SK-N-SH treated with all-trans-retinoic acid at 6 μM for 48 hours (cell line): ENCODE measurements around the gene USP24.

Source experiments
- ARNTL ChIP-seq: fragments of 450-650 bp; formaldehyde crosslinking; IDR thresholded peaks from 2 replicates; pipeline ENCODE4 v1.5.0; 2020; ENCODE audit warnings: low read depth, mild to moderate bottlenecking, moderate library complexity, borderline replicate concordance
- CSDC2 ChIP-seq: fragments of 250-450 bp; sonication (Bioruptor Pico); IDR thresholded peaks from 2 replicates; pipeline ENCODE4 v1.5.0; 2020; ENCODE audit warnings: mild to moderate bottlenecking, moderate library complexity
- ESRRG ChIP-seq: fragments of 250-450 bp; sonication (Bioruptor Pico); IDR thresholded peaks from 2 replicates; pipeline ENCODE4 v1.6.1; 2021; ENCODE audit warnings: mild to moderate bottlenecking
- TCF4 ChIP-seq: fragments of 250-450 bp; sonication (Bioruptor Pico); IDR thresholded peaks from 2 replicates; pipeline ENCODE4 v1.8.0; 2021; ENCODE audit warnings: mild to moderate bottlenecking, moderate library complexity, borderline replicate concordance
- ZC3H10 ChIP-seq: fragments of 250-450 bp; sonication (Bioruptor Pico); IDR thresholded peaks from 2 replicates; pipeline ENCODE4 v1.5.1; 2021; ENCODE audit warnings: mild to moderate bottlenecking, moderate library complexity
- ZFP3 ChIP-seq: fragments of 250-450 bp; sonication (Bioruptor Pico); IDR thresholded peaks from 2 replicates; pipeline ENCODE4 v1.5.0; 2020; ENCODE audit warnings: mild to moderate bottlenecking, moderate library complexity
- ZFP30 ChIP-seq: fragments of 450-650 bp; formaldehyde crosslinking; IDR thresholded peaks from 2 replicates; pipeline ENCODE4 v1.5.0; 2022; ENCODE audit warnings: mild to moderate bottlenecking, moderate library complexity
- ZNF8 ChIP-seq: fragments of 450-650 bp; formaldehyde crosslinking; IDR thresholded peaks from 2 replicates; pipeline ENCODE4 v1.5.0; 2020; ENCODE audit warnings: mild to moderate bottlenecking, moderate library complexity
- TF ChIP-seq, protein P1 (sequence below): fragments of 250-450 bp; sonication (Bioruptor Pico); IDR thresholded peaks from 2 replicates; pipeline ENCODE4 v1.8.0; 2021; ENCODE audit warnings: low read depth, mild to moderate bottlenecking, moderate library complexity, borderline replicate concordance
- TF ChIP-seq, protein P2 (sequence below): fragments of 250-450 bp; sonication (Bioruptor Pico); IDR thresholded peaks from 2 replicates; pipeline ENCODE4 v1.8.0; 2020; ENCODE audit warnings: mild to moderate bottlenecking, moderate library complexity, borderline replicate concordance
- TF ChIP-seq, protein P3 (sequence below): fragments of 250-450 bp; sonication (Bioruptor Pico); IDR thresholded peaks from 2 replicates; pipeline ENCODE4 v1.5.1; 2020; ENCODE audit warnings: low read depth, mild to moderate bottlenecking, moderate library complexity

DNA sequence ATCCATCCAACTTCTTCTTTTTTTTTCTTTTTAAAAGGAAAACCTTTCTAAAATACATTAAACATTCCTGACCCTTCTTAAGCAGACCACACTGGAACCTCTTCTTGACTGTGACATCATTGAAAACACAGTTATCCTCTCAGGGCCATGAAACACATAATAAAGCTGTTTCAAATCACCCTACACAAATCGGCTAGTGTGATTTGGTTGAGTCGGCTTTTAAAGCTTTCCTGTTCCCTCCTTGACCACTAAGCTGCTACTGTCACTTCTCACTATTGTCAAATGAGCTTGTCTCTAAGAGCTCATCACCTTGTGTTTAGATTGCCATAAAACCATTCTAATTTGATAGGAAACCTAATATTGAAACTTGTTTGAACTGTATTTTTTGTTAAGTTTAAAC lies 5.9 kb downstream of the USP24 start:
- TF ChIP-seq ZFP3 (CRISPR knock-in tag) (no peak), ZNF8 (CRISPR knock-in tag) (no peak), TCF4 (CRISPR knock-in tag) (no peak), CSDC2 (no peak), ZC3H10 (no peak), ZFP30 (CRISPR knock-in tag) (no peak), ESRRG (CRISPR knock-in tag) (no peak), ARNTL (CRISPR knock-in tag) (no peak)
- TF ChIP-seq, protein P1, sequence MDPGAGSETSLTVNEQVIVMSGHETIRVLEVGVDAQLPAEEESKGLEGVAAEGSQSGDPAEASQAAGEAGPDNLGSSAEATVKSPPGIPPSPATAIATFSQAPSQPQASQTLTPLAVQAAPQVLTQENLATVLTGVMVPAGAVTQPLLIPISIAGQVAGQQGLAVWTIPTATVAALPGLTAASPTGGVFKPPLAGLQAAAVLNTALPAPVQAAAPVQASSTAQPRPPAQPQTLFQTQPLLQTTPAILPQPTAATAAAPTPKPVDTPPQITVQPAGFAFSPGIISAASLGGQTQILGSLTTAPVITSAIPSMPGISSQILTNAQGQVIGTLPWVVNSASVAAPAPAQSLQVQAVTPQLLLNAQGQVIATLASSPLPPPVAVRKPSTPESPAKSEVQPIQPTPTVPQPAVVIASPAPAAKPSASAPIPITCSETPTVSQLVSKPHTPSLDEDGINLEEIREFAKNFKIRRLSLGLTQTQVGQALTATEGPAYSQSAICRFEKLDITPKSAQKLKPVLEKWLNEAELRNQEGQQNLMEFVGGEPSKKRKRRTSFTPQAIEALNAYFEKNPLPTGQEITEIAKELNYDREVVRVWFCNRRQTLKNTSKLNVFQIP (CRISPR knock-in tag): no peak
- TF ChIP-seq, protein P2, sequence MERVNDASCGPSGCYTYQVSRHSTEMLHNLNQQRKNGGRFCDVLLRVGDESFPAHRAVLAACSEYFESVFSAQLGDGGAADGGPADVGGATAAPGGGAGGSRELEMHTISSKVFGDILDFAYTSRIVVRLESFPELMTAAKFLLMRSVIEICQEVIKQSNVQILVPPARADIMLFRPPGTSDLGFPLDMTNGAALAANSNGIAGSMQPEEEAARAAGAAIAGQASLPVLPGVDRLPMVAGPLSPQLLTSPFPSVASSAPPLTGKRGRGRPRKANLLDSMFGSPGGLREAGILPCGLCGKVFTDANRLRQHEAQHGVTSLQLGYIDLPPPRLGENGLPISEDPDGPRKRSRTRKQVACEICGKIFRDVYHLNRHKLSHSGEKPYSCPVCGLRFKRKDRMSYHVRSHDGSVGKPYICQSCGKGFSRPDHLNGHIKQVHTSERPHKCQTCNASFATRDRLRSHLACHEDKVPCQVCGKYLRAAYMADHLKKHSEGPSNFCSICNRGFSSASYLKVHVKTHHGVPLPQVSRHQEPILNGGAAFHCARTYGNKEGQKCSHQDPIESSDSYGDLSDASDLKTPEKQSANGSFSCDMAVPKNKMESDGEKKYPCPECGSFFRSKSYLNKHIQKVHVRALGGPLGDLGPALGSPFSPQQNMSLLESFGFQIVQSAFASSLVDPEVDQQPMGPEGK: no peak
- TF ChIP-seq, protein P3, sequence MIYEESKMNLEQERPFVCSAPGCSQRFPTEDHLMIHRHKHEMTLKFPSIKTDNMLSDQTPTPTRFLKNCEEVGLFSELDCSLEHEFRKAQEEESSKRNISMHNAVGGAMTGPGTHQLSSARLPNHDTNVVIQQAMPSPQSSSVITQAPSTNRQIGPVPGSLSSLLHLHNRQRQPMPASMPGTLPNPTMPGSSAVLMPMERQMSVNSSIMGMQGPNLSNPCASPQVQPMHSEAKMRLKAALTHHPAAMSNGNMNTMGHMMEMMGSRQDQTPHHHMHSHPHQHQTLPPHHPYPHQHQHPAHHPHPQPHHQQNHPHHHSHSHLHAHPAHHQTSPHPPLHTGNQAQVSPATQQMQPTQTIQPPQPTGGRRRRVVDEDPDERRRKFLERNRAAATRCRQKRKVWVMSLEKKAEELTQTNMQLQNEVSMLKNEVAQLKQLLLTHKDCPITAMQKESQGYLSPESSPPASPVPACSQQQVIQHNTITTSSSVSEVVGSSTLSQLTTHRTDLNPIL: no peak
